CD14-positive monocyte (primary cell): ENCODE measurements around the gene TGM1. TPM values are rescaled to one million over a fixed set of nuclear protein-coding genes. Genes with fewer than 3 reads are reported as not detected.
A peak's percentile ranks its signal among the peaks of the same experiment; 100 is the strongest.

Experiments
- DNase-seq, 3 donors: peaks; one replicate each; pipeline ENCODE4 v3.0.0-alpha.2; 2011 to 2022
- H2AFZ ChIP-seq: 2 replicates; pipeline ENCODE4 v1.6.0; 2012; ENCODE audit warnings: mild to moderate bottlenecking, low read depth, low read length, inconsistent platforms; ENCODE audit not compliant: insufficient read depth, poor library complexity, severe bottlenecking
- H3K27ac ChIP-seq, 2 donors: 1 replicate in 1 of 2; 2 replicates in 1 of 2; pipeline ENCODE4 v1.5.1; 2012 to 2013; ENCODE audit warnings: low read length in 2 of 2, control low read depth in 1 of 2, inconsistent platforms in 1 of 2, low read depth in 1 of 2, mild to moderate bottlenecking in 1 of 2
- H3K27me3 ChIP-seq, 2 donors: one replicate each; pipeline versions ENCODE4 v1.6.0 to v1.6.1; 2011 to 2013; ENCODE audit warnings: low read length in 2 of 2; ENCODE audit not compliant: control insufficient read depth in 2 of 2, insufficient read depth in 2 of 2
- H3K36me3 ChIP-seq, 2 donors: replicated peaks in 1 of 2; 1 replicate in 1 of 2; 2 replicates in 1 of 2; pipeline versions ENCODE4 v1.5.1 to v1.6.1; 2012 to 2013; ENCODE audit warnings: low read length in 2 of 2, control low read depth in 1 of 2, inconsistent platforms in 1 of 2, mild to moderate bottlenecking in 1 of 2; ENCODE audit not compliant: insufficient read depth in 2 of 2, control insufficient read depth in 1 of 2
- H3K4me1 ChIP-seq, 2 donors: 1 replicate in 1 of 2; 2 replicates in 1 of 2; pipeline versions ENCODE4 v1.5.1 to v1.6.1; 2012 to 2013; ENCODE audit warnings: low read length in 2 of 2, control low read depth in 1 of 2, inconsistent platforms in 1 of 2, mild to moderate bottlenecking in 1 of 2, moderate library complexity in 1 of 2; ENCODE audit not compliant: insufficient read depth in 2 of 2, control insufficient read depth in 1 of 2
- H3K4me2 ChIP-seq: replicated peaks from 2 replicates; pipeline ENCODE3; 2012; ENCODE audit warnings: low read length, moderate library complexity, mild to moderate bottlenecking; ENCODE audit not compliant: poor library complexity, severe bottlenecking; ENCODE audit errors: extremely low read depth
- H3K4me3 ChIP-seq, 3 experiments: fragments of 200-600 bp in 1 of 3; sonication (generic) in 1 of 3; replicated peaks in 1 of 3; 1 replicate in 2 of 3; 2 replicates in 1 of 3; pipeline ENCODE4 v1.5.1; 2011 to 2013; ENCODE audit warnings: low read length in 3 of 3, mild to moderate bottlenecking in 3 of 3, control low read depth in 2 of 3, low read depth in 2 of 3, inconsistent platforms in 1 of 3, moderate library complexity in 1 of 3
- H3K79me2 ChIP-seq: 2 replicates; pipeline ENCODE4 v1.6.0; 2012; ENCODE audit warnings: mild to moderate bottlenecking, control low read depth, inconsistent platforms, low read length, moderate library complexity; ENCODE audit not compliant: insufficient read depth
- H3K9ac ChIP-seq: 2 replicates; pipeline ENCODE4 v1.6.0; 2017; ENCODE audit warnings: low read length, mild to moderate bottlenecking; ENCODE audit not compliant: insufficient read depth, poor library complexity, severe bottlenecking
- H3K9me3 ChIP-seq, 2 donors: replicated peaks in 1 of 2; 1 replicate in 1 of 2; 2 replicates in 1 of 2; pipeline versions ENCODE4 v1.5.1 to v1.6.1; 2012 to 2013; ENCODE audit warnings: low read length in 2 of 2, control low read depth in 1 of 2; ENCODE audit not compliant: control insufficient read depth in 1 of 2, insufficient read depth in 1 of 2
- H4K20me1 ChIP-seq: 2 replicates; pipeline ENCODE4 v1.6.0; 2012; ENCODE audit warnings: mild to moderate bottlenecking, low read length, control low read depth, moderate library complexity; ENCODE audit not compliant: insufficient read depth
- H3K27ac Mint-ChIP-seq, 7 donors: one replicate each; pipeline ENCODE4 v1.8.0; 2020; ENCODE audit warnings: mild to moderate bottlenecking in 7 of 7, mixed read lengths in 7 of 7, moderate library complexity in 6 of 7, inconsistent platforms in 2 of 7
- H3K27me3 Mint-ChIP-seq, 3 donors: one replicate each; pipeline ENCODE4 v1.8.0; 2021 to 2022; ENCODE audit warnings: low read depth in 3 of 3, mild to moderate bottlenecking in 3 of 3, mixed read lengths in 3 of 3, moderate library complexity in 3 of 3, inconsistent platforms in 1 of 3
- H3K36me3 Mint-ChIP-seq, 2 donors: one replicate each; pipeline ENCODE4 v1.8.0; 2020; ENCODE audit warnings: mixed read lengths in 2 of 2, inconsistent platforms in 1 of 2, mild to moderate bottlenecking in 1 of 2
- H3K4me1 Mint-ChIP-seq: one replicate; pipeline ENCODE4 v1.8.0; 2020; ENCODE audit warnings: mild to moderate bottlenecking, mixed read lengths
- H3K4me3 Mint-ChIP-seq, 2 donors: one replicate each; pipeline ENCODE4 v1.8.0; 2020; ENCODE audit warnings: mild to moderate bottlenecking in 2 of 2, mixed read lengths in 2 of 2, moderate library complexity in 1 of 2
- H3K9me3 Mint-ChIP-seq, 7 donors: one replicate each; pipeline ENCODE4 v1.8.0; 2020 to 2022; ENCODE audit warnings: mixed read lengths in 7 of 7, mild to moderate bottlenecking in 6 of 7, moderate library complexity in 6 of 7, inconsistent platforms in 2 of 7
- CTCF ChIP-seq: fragments of 200-600 bp; IDR thresholded peaks from one replicate; pipeline ENCODE4 v1.8.0; 2022; ENCODE audit warnings: antibody characterized with exemption, mild to moderate bottlenecking
- WGBS: methylation state at CpG from one replicate; pipeline ENCODE4 v1.1.5; 2013; ENCODE audit warnings: missing lambda C conversion rate; ENCODE audit not compliant: insufficient coverage; 5-methylcytosine and 5-hydroxymethylcytosine counted together
- intact Hi-C, 2 donors: fragments of 100-400 bp; cut with micrococcal nuclease; formaldehyde crosslinking; loops; one replicate each; pipeline versions ENCODE4 v1.15.0 to v1.15.1; 2023
- polyA plus RNA-seq, 3 donors: library from polyadenylated mRNA; depleted of rRNA in 1 of 3; unstranded in 2 of 3; stranded (reverse) in 1 of 3; fragments of 300-500 nt in 2 of 3; fragments of >200 nt in 1 of 3; fragmentation: Illumina TruSeq in 2 of 3; gene quantifications; 1 replicate in 2 of 3; 2 replicates in 1 of 3; pipeline ENCODE4 v1.2.3, GENCODE V29; 2012 to 2021

The TGM1 gene
- polyA plus RNA-seq, 3 donors = 7.8 TPM; not detected in 2

GRCh38 chr14:24279301-24280186, 16.6 kb upstream of the TGM1 start:
- no peaks in the 10 kb centered on the region for H4K20me1 ChIP-seq
- H3K27me3 Mint-ChIP-seq = peaks cover 0 to 4% (median 3%) of the 10 kb centered on the region in 3 donors
- H3K36me3 ChIP-seq = no peaks in the 10 kb centered on the region
- peak overlapping the region; percentile 18 for H2AFZ ChIP-seq
- intact Hi-C loops = loop anchor here in 1 of 2 donors (5.0 kb wide), 1 partner anchor 33 kb away; the partner anchor contains the start of genes LTB4R and LTB4R2
- peak overlapping the region in 1 of 3 experiments; percentile 55 for H3K4me3 ChIP-seq
- H3K27me3 ChIP-seq = no peaks in the 10 kb centered on the region
- H3K9ac ChIP-seq = no peak overlapping the region
- H3K4me3 Mint-ChIP-seq = peak overlapping the region in 1 of 2 donors; percentile 7
- H3K4me2 ChIP-seq = peak overlapping the region; percentile 66
- peaks cover 4 to 9% of the 10 kb centered on the region in 2 donors for H3K36me3 Mint-ChIP-seq
- peak; percentile 52 to 92 (median 57) for DNase-seq
- peaks cover 56% of the 10 kb centered on the region for H3K79me2 ChIP-seq
- H3K27ac ChIP-seq = peak overlapping the region; percentile 58 to 98
- no peaks in the 10 kb centered on the region for H3K9me3 ChIP-seq
- WGBS = 69% methylated on average over 5 of the region's 11 CpGs
- H3K4me1 ChIP-seq = peaks cover 83 to 84% of the 10 kb centered on the region in 2 donors
- peaks cover 0 to 5% (median 0%) of the 10 kb centered on the region in 7 donors for H3K9me3 Mint-ChIP-seq
- peaks cover 81% of the 10 kb centered on the region for H3K4me1 Mint-ChIP-seq
- TF ChIP-seq CTCF = peak; percentile 46
- H3K27ac Mint-ChIP-seq = peak overlapping the region; percentile 91 to 99 (median 95)

- H2AFZ ChIP-seq = no peak overlapping the region
- peak overlapping the region; percentile 96 to 98 for H3K27ac ChIP-seq
- H3K4me2 ChIP-seq = peak overlapping the region; percentile 66
- H3K4me3 ChIP-seq = peak overlapping the region in 1 of 3 experiments; percentile 55
- no peak for DNase-seq
- intact Hi-C loops = loop anchor here in 1 of 2 donors (5.0 kb wide), 1 partner anchor 34 kb away; the partner anchor contains the start of genes LTB4R and LTB4R2
- peak overlapping the region in 1 of 2 donors; percentile 27 for H3K4me3 Mint-ChIP-seq
- no peaks in the 10 kb centered on the region for H3K27me3 ChIP-seq
- no peaks in the 10 kb centered on the region for H3K36me3 ChIP-seq
- no peak for TF ChIP-seq CTCF
- H3K27ac Mint-ChIP-seq = peak overlapping the region; percentile 91 to 99 (median 95)
- H3K4me1 Mint-ChIP-seq = peaks cover 90% of the 10 kb centered on the region
- peaks cover 0 to 6% of the 10 kb centered on the region in 2 donors for H3K36me3 Mint-ChIP-seq
- no peak overlapping the region for H3K9ac ChIP-seq
- H3K4me1 ChIP-seq = peaks cover 94 to 95% of the 10 kb centered on the region in 2 donors
- H3K27me3 Mint-ChIP-seq = peaks cover 0 to 4% (median 0%) of the 10 kb centered on the region in 3 donors
- H3K79me2 ChIP-seq = peaks cover 56% of the 10 kb centered on the region
- no peaks in the 10 kb centered on the region for H3K9me3 ChIP-seq
- H3K9me3 Mint-ChIP-seq = peaks cover 0 to 4% (median 0%) of the 10 kb centered on the region in 7 donors
- WGBS = 96% methylated on average over 5 of the region's 5 CpGs
- no peaks in the 10 kb centered on the region for H4K20me1 ChIP-seq
These were observed 15.4 kb upstream of the TGM1 start for GRCh38 chr14:24278424-24278823.
